NCI-H2081 treated with DMSO at 0.1 percent for 48 hours (cell line): ENCODE data around the gene GAS6.
"Not testable (repeated sequence)": the region's sequence is repeated elsewhere in the genome, so short reads cannot be mapped to it uniquely, and the experiment has no call there.

Experiments
- DNase-seq: peaks from one replicate; lab custom pipeline; 2025; lab: John Stamatoyannopoulos, UW

The GAS6 gene

GRCh38 chr13:113867913-113868312 lies 4.0 kb upstream of the GAS6 start:
- not testable (repeated sequence) for DNase-seq

GRCh38 chr13:113865427-113865826 lies 1.6 kb upstream of the GAS6 start:
- DNase-seq: no peak

- no peak for DNase-seq
Observed at GRCh38 chr13:113864273-113864890, 506 bp upstream of the GAS6 start.

- no peak for DNase-seq
Observed at GRCh38 chr13:113862931-113863523, 849 bp downstream of the GAS6 start.

GRCh38 chr13:113862191-113862930 lies 1.5 kb downstream of the GAS6 start:
- DNase-seq: no peak

GRCh38 chr13:113861433-113862030 lies 2.3 kb downstream of the GAS6 start:
- DNase-seq: no peak

GRCh38 chr13:113860665-113861432 lies 3.0 kb downstream of the GAS6 start:
- DNase-seq: no peak

- DNase-seq: no peak
Observed at GRCh38 chr13:113860051-113860664, 3.7 kb downstream of the GAS6 start.

GRCh38 chr13:113859311-113860050 lies 4.4 kb downstream of the GAS6 start:
- no peak for DNase-seq

- DNase-seq: no peak
Observed at GRCh38 chr13:113857531-113858195, 6.2 kb downstream of the GAS6 start.

GRCh38 chr13:113856716-113857065 lies 7.2 kb downstream of the GAS6 start:
- DNase-seq: no peak

GRCh38 chr13:113855931-113856715 lies 7.8 kb downstream of the GAS6 start:
- DNase-seq: no peak

- no peak for DNase-seq
Observed at GRCh38 chr13:113855012-113855921, 8.6 kb downstream of the GAS6 start.

- no peak for DNase-seq
Observed at GRCh38 chr13:113854238-113855011, 9.5 kb downstream of the GAS6 start.

- no peak for DNase-seq
Observed at GRCh38 chr13:113853518-113854237, 10.2 kb downstream of the GAS6 start.

- no peak for DNase-seq
Observed at GRCh38 chr13:113852536-113853517, 11.0 kb downstream of the GAS6 start.
